Endothelial cell of umbilical vein (primary cell): Measurements from ENCODE around the gene KRTAP10-1. TPM values are rescaled to one million over a fixed set of nuclear protein-coding genes. Genes with fewer than 3 reads are reported as not detected.

ENCODE experiments used
- BruUV-seq: library from RNA; stranded (reverse); fragments of 400-500 nt; replicated peaks from 2 replicates; lab custom pipeline; 2021; lab: Mats Ljungman, UMichigan
- CTCF ChIA-PET: fragments of 300-600, 350-600 bp; sonication (Branson Sonifier 250); formaldehyde crosslinking; loops from one replicate; lab custom pipeline; 2021; ENCODE audit warnings: antibody characterized with exemption, inconsistent platforms; lab: Charles Lee
- POLR2A ChIA-PET: fragments of 300-600, 350-600 bp; sonication (Branson Sonifier 250); formaldehyde crosslinking; loops from one replicate; lab custom pipeline; 2021; ENCODE audit warnings: antibody characterized with exemption, inconsistent platforms; lab: Charles Lee
- DNase-seq: peaks from one replicate; pipeline ENCODE4 v3.0.0-alpha.2; 2011; ENCODE audit warnings: low read depth, low spot score
- FAIRE-seq: peaks from 2 replicates; lab custom pipeline; 2011; peaks lifted over from hg19 to GRCh38; lab: Jason Lieb, UNC
- H2AFZ ChIP-seq: 2 replicates; pipeline ENCODE4 v1.6.0; 2012; ENCODE audit warnings: low read depth, low read length, control low read depth, inconsistent platforms
- H3K27ac ChIP-seq: 2 replicates; pipeline ENCODE4 v1.5.1; 2011; ENCODE audit warnings: low read depth, mild to moderate bottlenecking, control low read depth, low read length, moderate library complexity; ENCODE audit not compliant: insufficient read depth
- H3K27me3 ChIP-seq, 2 experiments: 2 replicates each; pipeline versions ENCODE4 v1.6.0 to v1.6.1; 2011; ENCODE audit warnings: low read length in 2 of 2, mixed read lengths in 1 of 2; ENCODE audit not compliant: control insufficient read depth in 2 of 2, insufficient read depth in 2 of 2
- H3K36me3 ChIP-seq, 2 experiments: 2 replicates in 1 of 2; 3 replicates in 1 of 2; pipeline ENCODE4 v1.5.1; 2011; ENCODE audit warnings: low read length in 2 of 2, mild to moderate bottlenecking in 1 of 2, moderate library complexity in 1 of 2; ENCODE audit not compliant: control insufficient read depth in 2 of 2, insufficient read depth in 2 of 2; ENCODE audit errors: extremely low read depth in 1 of 2
- H3K4me1 ChIP-seq: 3 replicates; pipeline ENCODE4 v1.5.1; 2011; ENCODE audit warnings: mild to moderate bottlenecking, low read length; ENCODE audit not compliant: control insufficient read depth, insufficient read depth; ENCODE audit errors: extremely low read depth
- H3K4me2 ChIP-seq: 2 replicates; pipeline ENCODE4 v1.6.1; 2011; ENCODE audit warnings: low read length, control low read depth, mixed read lengths; ENCODE audit not compliant: insufficient read depth
- H3K4me3 ChIP-seq, 3 experiments: fragments of 200-600 bp in 1 of 3; sonication (generic), shearing (Covaris generic) in 1 of 3; replicated peaks in 1 of 3; 2 replicates each; pipeline ENCODE4 v1.5.1; 2011 to 2016; ENCODE audit warnings: control low read depth in 3 of 3, low read length in 3 of 3, mild to moderate bottlenecking in 2 of 3, inconsistent platforms in 1 of 3, low read depth in 1 of 3, moderate library complexity in 1 of 3; ENCODE audit not compliant: insufficient read depth in 1 of 3
- H3K79me2 ChIP-seq: 2 replicates; pipeline ENCODE4 v1.6.0; 2012; ENCODE audit warnings: low read length, inconsistent platforms; ENCODE audit not compliant: control insufficient read depth, insufficient read depth
- H3K9ac ChIP-seq: replicated peaks from 2 replicates; pipeline ENCODE3; 2011; ENCODE audit warnings: low read length, control low read depth; ENCODE audit not compliant: insufficient read depth; ENCODE audit errors: extremely low read depth
- H3K9me1 ChIP-seq: replicated peaks from 3 replicates; pipeline ENCODE4 v1.6.0; 2011; ENCODE audit warnings: mild to moderate bottlenecking, low read length; ENCODE audit not compliant: control insufficient read depth, insufficient read depth; ENCODE audit errors: extremely low read depth
- H3K9me3 ChIP-seq: replicated peaks from 2 replicates; pipeline ENCODE4 v1.5.1; 2012; ENCODE audit warnings: low read length, inconsistent platforms; ENCODE audit not compliant: control insufficient read depth, insufficient read depth
- H4K20me1 ChIP-seq: replicated peaks from 2 replicates; pipeline ENCODE3; 2011; ENCODE audit warnings: mild to moderate bottlenecking, low read length; ENCODE audit not compliant: control insufficient read depth, insufficient read depth; ENCODE audit errors: extremely low read depth
- EZH2 ChIP-seq: IDR thresholded peaks from 2 replicates; pipeline ENCODE4 v1.6.1; 2012; ENCODE audit warnings: borderline replicate concordance, low read depth, mild to moderate bottlenecking, moderate library complexity, low read length, inconsistent platforms; ENCODE audit not compliant: severe bottlenecking
- FOS ChIP-seq: IDR thresholded peaks from 2 replicates; pipeline ENCODE4 v1.6.1; 2011; ENCODE audit warnings: mild to moderate bottlenecking, low read length, moderate library complexity, borderline replicate concordance; ENCODE audit not compliant: insufficient read depth
- GATA2 ChIP-seq: IDR thresholded peaks from 2 replicates; pipeline ENCODE4 v1.7.0; 2011; ENCODE audit warnings: low read depth, mild to moderate bottlenecking, moderate library complexity, mixed read lengths, low read length; ENCODE audit not compliant: insufficient read length, insufficient read depth
- JUN ChIP-seq: IDR thresholded peaks from 2 replicates; pipeline ENCODE4 v1.6.1; 2011; ENCODE audit warnings: borderline replicate concordance, low read depth; ENCODE audit not compliant: insufficient read length, insufficient read depth
- MYC ChIP-seq: IDR thresholded peaks from one replicate; pipeline ENCODE4 v1.6.1; 2011; ENCODE audit warnings: mild to moderate bottlenecking, low read depth, low read length
- POLR2A ChIP-seq: IDR thresholded peaks from 2 replicates; pipeline ENCODE4 v1.6.1; 2012; ENCODE audit warnings: low read depth, mild to moderate bottlenecking, control low read depth, low read length
- POLR2AphosphoS5 ChIP-seq: IDR thresholded peaks from 2 replicates; pipeline ENCODE4 v1.6.1; 2012; ENCODE audit warnings: low read depth, mild to moderate bottlenecking, control low read depth, low read length, moderate library complexity; ENCODE audit not compliant: insufficient read depth
- dilution Hi-C: fragments of 300-500 bp; cut with MboI; formaldehyde crosslinking; loops from one replicate; pipeline ENCODE4 v1.15.0; 2019; ENCODE audit warnings: low sequenced_read_pairs; ENCODE audit not compliant: extremely low pct_ligation_motif_present
- intact Hi-C: fragments of 100-400 bp; cut with micrococcal nuclease; formaldehyde crosslinking; loops from one replicate; pipeline ENCODE4 v1.10.0; 2022
- polyA plus RNA-seq, 4 experiments: library from polyadenylated mRNA; depleted of rRNA in 3 of 4; stranded (reverse) in 3 of 4; unstranded in 1 of 4; fragments of >200 nt; gene quantifications; 2 replicates each; pipeline versions ENCODE4 v1.2.1 to v1.2.3, GENCODE V29; 2011 to 2012; ENCODE audit warnings: missing spikeins in 1 of 4
- total RNA-seq: library from RNA; stranded (reverse); gene quantifications from 2 replicates; pipeline ENCODE4 v1.2.3, GENCODE V29; 2021
- TF ChIP-seq, protein P1 (sequence below), 2 donors: IDR thresholded peaks; 1 replicate in 1 of 2; 2 replicates in 1 of 2; pipeline ENCODE4 v1.5.1; 2011; ENCODE audit warnings: low read length in 2 of 2, mild to moderate bottlenecking in 2 of 2, moderate library complexity in 2 of 2, control low read depth in 1 of 2, inconsistent platforms in 1 of 2, low read depth in 1 of 2; ENCODE audit not compliant: insufficient read depth in 1 of 2; ENCODE audit errors: extremely low read depth in 1 of 2
- TF ChIP-seq, protein P2 (sequence below): IDR thresholded peaks from 2 replicates; pipeline ENCODE4 v1.6.1; 2011; ENCODE audit not compliant: insufficient read depth, insufficient read length

The KRTAP10-1 gene
- total and polyA plus RNA-seq, 2 donors (not counting 3 experiments of a cell fraction or from before 2014, with no cell fraction given), result not detected

DNA sequence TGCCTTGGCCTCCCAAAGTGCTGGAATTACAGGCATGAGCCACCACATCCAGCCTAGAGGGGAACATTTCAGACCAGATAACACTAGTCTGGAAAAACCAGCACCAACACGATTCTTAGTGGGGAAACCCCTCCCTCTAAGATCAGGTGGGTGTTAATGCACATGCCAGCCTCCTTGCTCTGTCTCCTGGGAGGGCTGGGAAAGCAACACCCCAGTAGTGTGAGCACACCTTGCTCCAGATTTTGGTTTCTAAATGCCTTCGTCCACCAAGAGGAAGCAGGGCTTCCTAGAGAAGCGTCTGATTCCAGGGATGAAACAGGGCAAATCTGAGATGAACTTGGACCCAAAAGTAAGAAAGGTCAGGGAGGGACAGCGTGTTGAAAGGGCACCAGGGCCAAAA lies 31.3 kb upstream of the KRTAP10-1 start:
- no peak overlapping the region for H2AFZ ChIP-seq
- no peak for DNase-seq
- H4K20me1 ChIP-seq, result no peaks in the 10 kb centered on the region
- ChIA-PET POLR2A (no interaction called here), CTCF (no interaction called here)
- no peaks in the 10 kb centered on the region for H3K4me1 ChIP-seq
- no peaks in the 10 kb centered on the region for H3K27me3 ChIP-seq
- TF ChIP-seq, protein P1, sequence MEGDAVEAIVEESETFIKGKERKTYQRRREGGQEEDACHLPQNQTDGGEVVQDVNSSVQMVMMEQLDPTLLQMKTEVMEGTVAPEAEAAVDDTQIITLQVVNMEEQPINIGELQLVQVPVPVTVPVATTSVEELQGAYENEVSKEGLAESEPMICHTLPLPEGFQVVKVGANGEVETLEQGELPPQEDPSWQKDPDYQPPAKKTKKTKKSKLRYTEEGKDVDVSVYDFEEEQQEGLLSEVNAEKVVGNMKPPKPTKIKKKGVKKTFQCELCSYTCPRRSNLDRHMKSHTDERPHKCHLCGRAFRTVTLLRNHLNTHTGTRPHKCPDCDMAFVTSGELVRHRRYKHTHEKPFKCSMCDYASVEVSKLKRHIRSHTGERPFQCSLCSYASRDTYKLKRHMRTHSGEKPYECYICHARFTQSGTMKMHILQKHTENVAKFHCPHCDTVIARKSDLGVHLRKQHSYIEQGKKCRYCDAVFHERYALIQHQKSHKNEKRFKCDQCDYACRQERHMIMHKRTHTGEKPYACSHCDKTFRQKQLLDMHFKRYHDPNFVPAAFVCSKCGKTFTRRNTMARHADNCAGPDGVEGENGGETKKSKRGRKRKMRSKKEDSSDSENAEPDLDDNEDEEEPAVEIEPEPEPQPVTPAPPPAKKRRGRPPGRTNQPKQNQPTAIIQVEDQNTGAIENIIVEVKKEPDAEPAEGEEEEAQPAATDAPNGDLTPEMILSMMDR (IDR thresholded peaks at IDR 0.05; ENCODE audit: extremely low read depth in 1 of 2, insufficient read depth in 1 of 2, low read depth in 1 of 2, low read length in 2 of 2), result no peak
- TF ChIP-seq, protein P2, sequence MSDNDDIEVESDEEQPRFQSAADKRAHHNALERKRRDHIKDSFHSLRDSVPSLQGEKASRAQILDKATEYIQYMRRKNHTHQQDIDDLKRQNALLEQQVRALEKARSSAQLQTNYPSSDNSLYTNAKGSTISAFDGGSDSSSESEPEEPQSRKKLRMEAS, result no peak
- TF ChIP-seq POLR2A (no peak), POLR2AphosphoS5 (no peak), MYC (no peak), EZH2 (no peak), JUN (no peak), GATA2 (no peak), FOS (no peak)
- no peaks in the 10 kb centered on the region for H3K36me3 ChIP-seq
- H3K9me3 ChIP-seq, result no peaks in the 10 kb centered on the region
- no peak overlapping the region for H3K9ac ChIP-seq
- intact Hi-C loops (no loop called here), dilution Hi-C loops (no loop called here)
- no TSS peak for BruUV-seq
- no peaks in the 10 kb centered on the region for H3K9me1 ChIP-seq
- FAIRE-seq, result no peak
- H3K27ac ChIP-seq, result no peak overlapping the region
- H3K4me3 ChIP-seq, result no peak overlapping the region
- H3K4me2 ChIP-seq, result no peak overlapping the region
- no peaks in the 10 kb centered on the region for H3K79me2 ChIP-seq
